Mesothelial cell of epicardium (in vitro differentiated cells): Measurements from ENCODE around the gene ROBO1. TPM values are rescaled to one million over a fixed set of nuclear protein-coding genes. Genes with fewer than 3 reads are reported as not detected.
"Not testable (repeated sequence)": the region's sequence is repeated elsewhere in the genome, so short reads cannot be mapped to it uniquely, and the experiment has no call there.

ENCODE experiments used
- DNase-seq, 2 experiments: peaks; one replicate each; pipeline ENCODE4 v3.0.0; 2021; ENCODE audit warnings: low spot score in 2 of 2; ENCODE audit not compliant: unreplicated experiment in 2 of 2
- H3K27ac Mint-ChIP-seq: 2 replicates; pipeline ENCODE4 v1.8.0; 2021; ENCODE audit warnings: mixed read lengths
- H3K27me3 Mint-ChIP-seq: 2 replicates; pipeline ENCODE4 v1.8.0; 2021; ENCODE audit warnings: low read depth, mixed read lengths
- H3K36me3 Mint-ChIP-seq: 2 replicates; pipeline ENCODE4 v1.8.0; 2021; ENCODE audit warnings: mixed read lengths
- H3K4me1 Mint-ChIP-seq: 2 replicates; pipeline ENCODE4 v1.8.0; 2021; ENCODE audit warnings: mixed read lengths
- H3K4me3 Mint-ChIP-seq: 2 replicates; pipeline ENCODE4 v1.8.0; 2021; ENCODE audit warnings: mild to moderate bottlenecking, moderate library complexity, mixed read lengths
- H3K9me3 Mint-ChIP-seq: 2 replicates; pipeline ENCODE4 v1.8.0; 2021; ENCODE audit warnings: mixed read lengths
- CTCF ChIP-seq: fragments of 200-600 bp; sonication (generic); IDR thresholded peaks from one replicate; pipeline ENCODE4 v1.5.0; 2021; ENCODE audit warnings: antibody characterized with exemption; ENCODE audit not compliant: unreplicated experiment
- total RNA-seq: library from RNA; stranded (reverse); gene quantifications from 3 replicates; pipeline ENCODE4 v1.2.1, GENCODE V29; 2021

The ROBO1 gene
- total RNA-seq, 1 donor from 2014 or later = 143 TPM

- no peaks in the 10 kb centered on the region for H3K4me1 Mint-ChIP-seq
- H3K27ac Mint-ChIP-seq = no peak overlapping the region
- H3K27me3 Mint-ChIP-seq = no peaks in the 10 kb centered on the region
- H3K9me3 Mint-ChIP-seq = peaks cover 18% of the 10 kb centered on the region
- H3K4me3 Mint-ChIP-seq = no peak overlapping the region
- TF ChIP-seq CTCF = no peak
- no peaks in the 10 kb centered on the region for H3K36me3 Mint-ChIP-seq
- DNase-seq = no peak
Observed at GRCh38 chr3:79329154-79329553, 438.6 kb downstream of the ROBO1 start.

GRCh38 chr3:79326642-79327041, 441.2 kb downstream of the ROBO1 start:
- H3K4me3 Mint-ChIP-seq = no peak overlapping the region
- peaks cover 12% of the 10 kb centered on the region for H3K9me3 Mint-ChIP-seq
- no peak for TF ChIP-seq CTCF
- no peak overlapping the region for H3K27ac Mint-ChIP-seq
- no peaks in the 10 kb centered on the region for H3K27me3 Mint-ChIP-seq
- no peak for DNase-seq
- H3K4me1 Mint-ChIP-seq = no peaks in the 10 kb centered on the region
- H3K36me3 Mint-ChIP-seq = no peaks in the 10 kb centered on the region

GRCh38 chr3:79325833-79326383, 441.9 kb downstream of the ROBO1 start:
- not testable (repeated sequence) for DNase-seq, H3K4me1 Mint-ChIP-seq, H3K36me3 Mint-ChIP-seq, H3K27ac Mint-ChIP-seq, H3K27me3 Mint-ChIP-seq, H3K4me3 Mint-ChIP-seq
- H3K9me3 Mint-ChIP-seq = peaks cover 12% of the 10 kb centered on the region

- Mint-ChIP-seq H3K4me1 (peaks cover 9% of the 10 kb centered on the region), H3K27me3 (no peaks in the 10 kb centered on the region), H3K9me3 (no peaks in the 10 kb centered on the region), H3K27ac (no peak overlapping the region), H3K36me3 (no peaks in the 10 kb centered on the region), H3K4me3 (no peak overlapping the region)
- TF ChIP-seq CTCF = no peak
- no peak for DNase-seq
Observed at GRCh38 chr3:79317551-79318518, 450.0 kb downstream of the ROBO1 start.

GRCh38 chr3:79314962-79315361, 452.8 kb downstream of the ROBO1 start:
- H3K27ac Mint-ChIP-seq = peak overlapping the region; percentile 86
- H3K27me3 Mint-ChIP-seq = no peaks in the 10 kb centered on the region
- no peak overlapping the region for H3K4me3 Mint-ChIP-seq
- no peaks in the 10 kb centered on the region for H3K9me3 Mint-ChIP-seq
- peaks cover 9% of the 10 kb centered on the region for H3K4me1 Mint-ChIP-seq
- no peaks in the 10 kb centered on the region for H3K36me3 Mint-ChIP-seq
- DNase-seq = no peak
- no peak for TF ChIP-seq CTCF

- H3K27me3 Mint-ChIP-seq = no peaks in the 10 kb centered on the region
- H3K27ac Mint-ChIP-seq = peak overlapping the region; percentile 86
- peaks cover 9% of the 10 kb centered on the region for H3K4me1 Mint-ChIP-seq
- no peaks in the 10 kb centered on the region for H3K9me3 Mint-ChIP-seq
- TF ChIP-seq CTCF = no peak
- H3K4me3 Mint-ChIP-seq = no peak overlapping the region
- H3K36me3 Mint-ChIP-seq = no peaks in the 10 kb centered on the region
- no peak for DNase-seq
Observed at GRCh38 chr3:79314544-79314943, 453.3 kb downstream of the ROBO1 start.
